CD4-positive, alpha-beta T cell treated with Interleukin-4 for 4 hours (primary cell): ENCODE measurements around the gene CCK.

Source experiments
- DNase-seq: peaks from one replicate; pipeline ENCODE4 v3.0.0-alpha.2; 2020

Gene CCK

DNA sequence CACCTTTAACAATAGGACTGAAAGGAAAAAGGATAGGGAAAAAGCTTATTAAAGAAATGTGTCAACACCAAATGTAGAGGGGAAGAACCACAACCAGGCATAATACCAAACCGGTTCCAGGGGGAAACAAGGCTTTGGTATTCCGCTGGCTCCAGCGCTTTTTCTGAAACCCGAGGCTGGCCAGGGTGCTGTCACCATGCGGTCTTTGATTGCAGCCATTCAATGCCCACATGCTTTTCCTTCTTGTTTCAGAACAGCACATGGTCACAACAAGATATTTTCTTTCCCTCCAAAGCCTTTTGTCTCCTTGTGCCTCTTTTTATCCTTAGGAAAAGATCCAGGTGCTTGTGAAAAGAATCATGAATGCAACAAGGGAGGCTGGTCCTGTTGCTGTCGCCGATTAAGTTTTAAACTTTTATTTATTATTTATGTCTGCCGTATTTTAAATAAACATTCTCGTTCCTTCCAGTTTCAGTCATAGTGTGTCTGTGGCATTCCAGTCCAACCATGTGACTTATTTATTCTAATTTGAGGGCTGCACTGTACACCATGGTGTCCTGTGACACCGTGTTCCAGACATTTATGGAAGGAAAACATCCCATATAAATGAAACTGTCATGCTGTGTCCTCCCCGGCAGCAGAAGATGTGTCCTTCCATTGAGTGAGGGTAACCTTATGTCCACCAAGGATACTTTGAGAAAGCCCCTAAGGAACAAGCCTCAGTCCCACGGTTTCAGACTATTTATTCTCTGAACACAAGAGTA lies 41.1 kb downstream of the CCK start:
- no peak for DNase-seq

DNA sequence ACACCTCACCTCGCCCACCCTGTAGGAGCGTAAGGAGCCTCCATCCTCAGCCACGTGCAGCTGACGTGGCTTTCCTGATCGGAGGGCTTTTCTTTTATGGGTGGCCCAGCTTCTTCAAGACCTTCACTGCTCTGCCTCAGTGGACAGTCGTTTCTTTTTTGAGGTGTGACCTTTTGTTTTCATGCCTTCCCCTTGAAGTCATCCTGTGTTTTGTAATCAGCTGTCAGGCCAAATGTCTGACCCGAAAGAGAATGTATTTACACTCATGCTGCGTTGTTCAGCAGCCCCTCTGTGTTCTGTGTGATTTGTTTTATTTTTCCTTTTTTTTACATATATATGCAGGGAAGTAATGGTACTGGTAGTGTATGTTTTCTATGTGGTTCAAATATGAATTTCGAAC lies 41.8 kb downstream of the CCK start:
- no peak for DNase-seq

DNA sequence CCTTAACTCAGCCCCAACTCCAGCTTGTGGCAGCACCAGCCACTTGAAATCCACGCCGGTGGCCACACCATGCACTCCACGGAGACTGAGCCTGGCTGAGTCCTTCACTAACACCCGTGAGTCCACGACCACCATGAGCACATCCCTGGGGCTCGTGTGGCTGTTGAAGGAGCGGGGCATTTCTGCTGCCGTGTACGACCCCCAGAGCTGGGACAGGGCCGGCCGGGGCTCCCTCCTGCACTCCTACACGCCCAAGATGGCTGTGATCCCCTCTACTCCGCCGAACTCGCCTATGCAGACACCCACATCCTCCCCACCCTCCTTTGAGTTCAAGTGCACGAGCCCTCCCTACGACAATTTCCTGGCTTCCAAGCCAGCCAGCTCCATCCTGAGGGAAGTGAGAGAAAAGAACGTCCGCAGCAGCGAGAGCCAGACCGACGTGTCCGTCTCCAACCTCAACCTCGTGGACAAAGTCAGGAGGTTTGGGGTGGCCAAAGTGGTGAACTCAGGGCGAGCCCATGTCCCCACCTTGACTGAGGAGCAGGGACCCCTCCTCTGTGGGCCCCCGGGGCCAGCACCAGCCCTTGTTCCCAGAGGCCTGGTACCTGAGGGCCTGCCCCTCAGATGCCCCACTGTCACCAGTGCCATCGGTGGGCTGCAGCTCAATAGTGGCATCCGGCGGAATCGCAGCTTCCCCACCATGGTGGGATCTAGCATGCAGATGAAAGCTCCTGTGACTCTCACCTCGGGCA lies 42.9 kb downstream of the CCK start:
- no peak for DNase-seq

DNA sequence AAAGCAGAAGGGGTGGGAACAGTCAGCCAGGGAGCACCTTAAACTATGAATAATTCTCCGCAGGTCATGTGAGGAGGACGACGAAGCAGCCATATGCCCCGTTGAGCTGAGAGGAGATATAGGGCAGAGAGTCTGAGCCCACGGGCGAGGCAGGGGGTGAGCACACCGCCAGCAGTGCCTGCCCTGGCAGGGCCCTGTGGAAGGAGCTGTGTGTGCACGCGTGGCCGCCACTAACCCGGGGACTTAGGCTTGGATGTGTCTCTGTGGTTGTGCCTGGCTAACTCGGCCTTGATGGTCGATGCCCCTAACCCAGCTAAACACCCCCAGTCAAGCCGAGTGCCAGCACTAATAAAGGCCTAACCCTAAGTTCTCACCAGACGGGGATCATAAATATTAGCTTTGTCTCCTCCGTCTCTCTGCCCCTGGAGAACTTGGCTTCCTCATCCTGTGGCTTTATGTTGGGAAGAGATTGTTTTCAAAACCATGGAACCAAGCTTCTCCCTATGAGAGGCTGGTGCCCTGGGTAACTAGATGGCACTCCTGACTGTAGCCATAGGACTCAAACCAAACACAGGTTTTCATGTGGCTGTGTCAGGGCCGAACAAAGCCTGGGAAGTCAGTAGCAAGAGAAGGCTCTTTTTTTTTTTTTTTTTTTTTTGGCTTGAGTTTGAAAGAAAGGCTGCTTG lies 45.4 kb downstream of the CCK start:
- DNase-seq = no peak

DNA sequence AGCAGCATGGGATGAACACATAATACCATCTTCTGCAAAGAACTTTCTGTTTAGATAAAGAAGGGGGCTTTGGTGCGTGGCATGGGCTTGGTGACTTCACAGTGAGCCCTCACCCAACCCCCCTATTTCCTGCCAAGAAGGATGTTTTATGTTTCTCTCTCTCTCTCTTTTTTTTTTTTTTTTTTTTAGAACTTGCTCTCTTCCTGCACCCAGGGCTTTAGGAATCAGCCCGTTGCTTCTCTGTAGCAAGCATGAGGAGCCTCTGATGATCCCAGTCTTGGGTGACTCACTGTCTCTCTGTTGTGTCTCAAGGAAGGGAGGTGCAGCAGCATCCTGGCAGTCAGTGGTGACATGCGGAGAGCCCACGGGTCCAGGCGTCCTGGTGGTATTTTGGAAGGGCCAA lies 49.1 kb downstream of the CCK start:
- DNase-seq = peak; percentile 25

DNA sequence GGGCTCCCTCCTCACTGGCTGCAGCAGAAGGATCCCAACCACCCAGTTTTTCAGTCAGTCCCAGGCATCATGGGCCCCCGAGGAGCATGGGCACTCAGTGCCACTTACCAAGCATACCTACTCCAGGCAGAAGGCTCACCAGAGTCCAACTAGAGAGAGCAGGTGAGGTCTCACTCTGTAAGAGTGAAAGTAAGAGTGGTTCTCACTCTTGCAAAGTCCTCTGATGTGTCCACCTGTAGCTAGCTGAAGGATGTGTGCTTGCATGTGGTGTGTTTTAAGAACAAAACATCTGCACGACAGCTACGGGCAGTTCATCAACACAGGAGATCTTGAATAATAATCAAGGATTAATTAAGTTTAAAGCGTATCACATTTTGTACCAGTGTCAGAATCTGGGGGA lies 49.7 kb downstream of the CCK start:
- DNase-seq = no peak

DNA sequence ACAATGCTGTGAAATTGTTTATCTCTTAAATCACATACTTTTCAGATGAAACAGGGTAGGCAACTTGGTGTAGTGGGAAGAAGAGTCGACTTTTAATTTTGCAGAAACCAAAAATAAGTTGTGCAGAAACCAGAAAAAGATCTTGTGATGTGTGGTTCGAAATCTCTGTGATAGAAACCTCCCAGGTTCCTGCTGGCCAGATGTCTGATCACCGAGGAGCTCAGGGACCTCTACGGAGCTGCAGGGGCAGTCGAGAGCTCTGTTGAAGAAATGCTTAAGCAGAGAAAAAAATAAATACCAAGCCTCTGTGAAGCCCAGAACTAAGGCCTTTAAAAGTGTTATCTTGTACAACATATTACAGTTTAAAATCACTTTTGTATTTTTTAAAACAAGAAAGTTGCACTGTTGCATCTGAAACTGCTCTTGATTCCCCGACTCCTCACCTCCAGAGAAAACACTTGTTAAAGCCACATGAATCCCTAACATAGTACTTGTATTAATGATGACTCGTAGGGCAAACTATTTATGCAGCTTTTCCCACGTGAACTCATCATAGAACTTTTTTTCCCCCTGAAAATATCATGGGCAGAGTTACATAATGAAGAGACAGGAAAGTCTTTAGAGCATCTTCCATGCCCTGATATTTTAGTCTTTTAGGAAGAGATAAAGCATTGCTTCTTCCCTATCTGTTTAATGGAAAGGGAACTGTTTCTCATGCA lies 51.3 kb downstream of the CCK start:
- no peak for DNase-seq

DNA sequence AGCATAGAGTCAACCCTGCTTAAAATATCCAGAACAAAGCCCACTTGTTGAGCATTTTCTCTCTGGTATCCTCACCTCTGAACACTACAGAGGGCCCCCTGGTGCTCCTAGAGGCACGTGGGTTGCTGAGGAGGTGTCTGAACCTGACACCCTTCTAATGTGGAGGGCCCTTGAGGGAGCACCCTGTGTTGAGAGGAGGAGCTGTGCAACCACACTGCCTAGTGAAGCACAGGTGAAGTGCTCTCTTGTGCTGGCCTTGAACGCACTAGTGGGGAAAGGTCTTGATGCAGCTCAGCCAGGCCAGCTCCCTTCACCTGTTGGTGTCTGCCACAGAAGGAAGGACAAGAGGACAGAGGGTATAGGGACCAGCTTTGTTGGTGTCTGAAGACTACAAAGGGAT lies 51.9 kb downstream of the CCK start:
- DNase-seq = peak; percentile 10

DNA sequence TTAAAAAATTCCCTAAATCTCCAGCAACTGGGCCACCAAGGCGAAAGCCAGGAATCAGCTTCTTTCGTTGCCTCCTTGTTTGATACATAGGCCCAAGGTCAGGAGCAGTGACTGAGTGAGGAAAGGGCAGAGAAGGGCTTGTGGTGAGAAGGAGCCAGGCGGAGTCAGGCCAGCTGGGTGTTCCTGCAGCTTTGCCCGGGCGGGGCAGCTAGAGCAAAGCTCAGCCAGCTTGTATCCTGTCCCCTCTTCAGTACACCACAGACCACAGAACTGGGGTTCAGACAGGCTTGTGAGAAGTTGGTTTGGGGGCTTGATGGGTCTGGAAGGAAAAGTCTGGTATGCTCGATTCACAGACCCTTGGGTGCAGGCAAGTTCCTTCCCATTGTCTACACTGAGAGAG lies 52.6 kb downstream of the CCK start:
- DNase-seq = no peak

DNA sequence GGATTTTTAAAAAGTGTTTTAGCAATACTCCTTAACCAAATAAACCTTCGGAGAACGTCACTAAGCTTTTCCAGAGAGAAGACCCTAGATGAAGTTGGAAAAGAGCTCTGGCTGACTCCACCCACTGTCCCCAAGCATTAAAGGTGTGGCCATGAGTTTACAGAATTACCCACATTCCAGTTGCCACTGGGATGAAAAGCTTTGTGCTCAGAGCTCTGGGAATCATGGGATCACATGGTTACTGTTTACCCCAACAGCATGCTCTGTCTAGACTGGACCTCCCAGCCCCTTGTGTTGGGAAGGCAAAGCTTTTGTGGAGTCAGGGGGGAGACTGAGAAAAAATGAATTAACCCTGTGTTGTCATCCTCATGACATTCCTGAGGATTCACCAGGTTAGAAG lies 55.3 kb downstream of the CCK start:
- no peak for DNase-seq

DNA sequence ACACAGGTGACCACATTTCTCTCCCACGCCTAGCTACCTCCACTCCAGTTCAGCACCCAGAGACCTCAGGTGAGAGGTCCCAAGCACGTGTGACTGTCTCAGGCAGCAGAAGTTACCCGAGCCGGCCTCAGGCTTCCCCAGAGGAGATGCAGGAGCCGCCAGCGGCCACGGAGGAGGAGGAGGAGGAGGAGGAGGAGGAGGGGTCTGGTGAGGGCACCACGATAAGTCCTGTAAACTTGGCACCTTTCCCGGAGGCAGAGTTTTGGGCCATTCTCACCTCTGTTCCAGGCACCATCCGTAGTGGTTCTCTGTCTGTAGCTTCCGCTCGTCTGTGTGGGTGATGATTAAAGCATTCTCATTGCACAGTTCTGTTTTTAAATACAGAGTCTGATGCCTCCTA lies 56.1 kb downstream of the CCK start:
- DNase-seq = no peak
